Sigmoid colon (tissue), 3 donors: ENCODE data around the gene JUND.

Experiments used
- POLR2A ChIP-seq, 2 donors: fragments of 450-650 bp; IDR thresholded peaks; one replicate each; pipeline ENCODE4 v1.6.1; 2016; ENCODE audit warnings: antibody characterized with exemption in 2 of 2, mild to moderate bottlenecking in 2 of 2, moderate library complexity in 2 of 2
- TF ChIP-seq, protein P1 (sequence below), 4 experiments: fragments of 450-650 bp in 3 of 4; fragments of 200-600 bp in 1 of 4; IDR thresholded peaks; one replicate each; pipeline ENCODE4 v1.5.1; 2016 to 2019; ENCODE audit warnings: antibody characterized with exemption in 4 of 4, mild to moderate bottlenecking in 3 of 4, moderate library complexity in 2 of 4

DNA sequence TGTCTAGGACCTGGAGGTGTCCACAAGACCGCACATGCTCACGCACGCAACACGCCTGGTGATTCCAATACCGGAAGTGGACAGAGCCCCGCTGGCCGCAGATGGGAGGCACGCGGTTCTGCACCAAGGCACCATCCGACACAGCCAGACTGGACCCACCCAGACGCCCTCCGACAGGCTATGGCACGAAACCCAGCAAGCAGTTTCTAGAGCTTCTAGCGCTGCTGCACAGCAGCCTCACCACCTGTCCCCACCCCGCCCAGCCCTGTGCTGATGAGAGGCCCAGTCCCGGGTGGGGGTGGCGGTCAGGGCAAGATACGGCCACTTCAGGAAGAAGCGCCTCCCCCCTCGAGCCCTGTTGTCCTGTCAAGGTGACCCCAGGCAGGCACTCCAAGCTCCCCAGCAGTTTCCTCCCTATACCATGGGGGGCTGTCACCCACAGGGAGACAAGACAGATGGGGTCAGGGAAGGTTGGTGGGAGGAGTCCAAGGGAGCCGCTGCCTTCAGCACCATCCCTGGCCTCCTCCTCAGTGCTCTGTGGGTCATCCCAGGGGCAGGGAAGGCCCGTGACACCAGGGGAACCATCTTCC is 30.2 kb upstream of the JUND start:
- TF ChIP-seq, protein P1, sequence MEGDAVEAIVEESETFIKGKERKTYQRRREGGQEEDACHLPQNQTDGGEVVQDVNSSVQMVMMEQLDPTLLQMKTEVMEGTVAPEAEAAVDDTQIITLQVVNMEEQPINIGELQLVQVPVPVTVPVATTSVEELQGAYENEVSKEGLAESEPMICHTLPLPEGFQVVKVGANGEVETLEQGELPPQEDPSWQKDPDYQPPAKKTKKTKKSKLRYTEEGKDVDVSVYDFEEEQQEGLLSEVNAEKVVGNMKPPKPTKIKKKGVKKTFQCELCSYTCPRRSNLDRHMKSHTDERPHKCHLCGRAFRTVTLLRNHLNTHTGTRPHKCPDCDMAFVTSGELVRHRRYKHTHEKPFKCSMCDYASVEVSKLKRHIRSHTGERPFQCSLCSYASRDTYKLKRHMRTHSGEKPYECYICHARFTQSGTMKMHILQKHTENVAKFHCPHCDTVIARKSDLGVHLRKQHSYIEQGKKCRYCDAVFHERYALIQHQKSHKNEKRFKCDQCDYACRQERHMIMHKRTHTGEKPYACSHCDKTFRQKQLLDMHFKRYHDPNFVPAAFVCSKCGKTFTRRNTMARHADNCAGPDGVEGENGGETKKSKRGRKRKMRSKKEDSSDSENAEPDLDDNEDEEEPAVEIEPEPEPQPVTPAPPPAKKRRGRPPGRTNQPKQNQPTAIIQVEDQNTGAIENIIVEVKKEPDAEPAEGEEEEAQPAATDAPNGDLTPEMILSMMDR (IDR thresholded peaks at IDR 0.05), result no peak
- no peak for TF ChIP-seq POLR2A (IDR thresholded peaks at IDR 0.05)
